GM18907 (cell line): ENCODE data around the gene KCNK4.

Experiments used
- ATAC-seq: cut with Tn5 transposase; IDR thresholded peaks from one replicate; pipeline ENCODE4 v1.9.1; 2021; ENCODE audit warnings: mild to moderate bottlenecking, moderate library complexity; ENCODE audit not compliant: unreplicated experiment

Gene KCNK4

GRCh38 chr11:64253043-64253442, 38.1 kb upstream of the KCNK4 start:
- ATAC-seq, result no peak

- no peak for ATAC-seq
These were observed 37.6 kb upstream of the KCNK4 start for GRCh38 chr11:64253481-64253880.

- no peak for ATAC-seq
These were observed 36.8 kb upstream of the KCNK4 start for GRCh38 chr11:64254326-64254725.

- ATAC-seq, result no peak
These were observed 35.7 kb upstream of the KCNK4 start for GRCh38 chr11:64255135-64256128.

GRCh38 chr11:64256300-64256699, 34.8 kb upstream of the KCNK4 start:
- ATAC-seq, result no peak

- ATAC-seq, result no peak
These were observed 32.7 kb upstream of the KCNK4 start for GRCh38 chr11:64258356-64258755.

- ATAC-seq, result no peak
These were observed 32.1 kb upstream of the KCNK4 start for GRCh38 chr11:64258946-64259532.

GRCh38 chr11:64259533-64260067, 31.5 kb upstream of the KCNK4 start:
- ATAC-seq, result no peak

GRCh38 chr11:64260147-64260708, 30.9 kb upstream of the KCNK4 start:
- ATAC-seq, result no peak

- no peak for ATAC-seq
These were observed 29.5 kb upstream of the KCNK4 start for GRCh38 chr11:64261556-64262080.

GRCh38 chr11:64262271-64263002, 28.7 kb upstream of the KCNK4 start:
- no peak for ATAC-seq

- no peak for ATAC-seq
These were observed 27.8 kb upstream of the KCNK4 start for GRCh38 chr11:64263021-64263946.

- no peak for ATAC-seq
These were observed 27.2 kb upstream of the KCNK4 start for GRCh38 chr11:64263947-64264317.

- ATAC-seq, result no peak
These were observed 26.7 kb upstream of the KCNK4 start for GRCh38 chr11:64264371-64264852.

- ATAC-seq, result no peak
These were observed 25.6 kb upstream of the KCNK4 start for GRCh38 chr11:64265176-64266160.

GRCh38 chr11:64266339-64266738, 24.8 kb upstream of the KCNK4 start:
- ATAC-seq, result no peak

GRCh38 chr11:64267207-64267945, 23.7 kb upstream of the KCNK4 start:
- ATAC-seq, result no peak
